Activated CD4-positive, alpha-beta T cell treated with anti-CD3 and anti-CD28 coated beads for 24 hours (primary cell): ENCODE measurements around the gene SSC5D.
"Not testable (repeated sequence)": the region's sequence is repeated elsewhere in the genome, so short reads cannot be mapped to it uniquely, and the experiment has no call there.

ENCODE experiments used
- DNase-seq, 2 donors: peaks; one replicate each; pipeline ENCODE4 v3.0.0-alpha.2; 2020; ENCODE audit warnings: low read depth in 2 of 2

The SSC5D gene

DNA sequence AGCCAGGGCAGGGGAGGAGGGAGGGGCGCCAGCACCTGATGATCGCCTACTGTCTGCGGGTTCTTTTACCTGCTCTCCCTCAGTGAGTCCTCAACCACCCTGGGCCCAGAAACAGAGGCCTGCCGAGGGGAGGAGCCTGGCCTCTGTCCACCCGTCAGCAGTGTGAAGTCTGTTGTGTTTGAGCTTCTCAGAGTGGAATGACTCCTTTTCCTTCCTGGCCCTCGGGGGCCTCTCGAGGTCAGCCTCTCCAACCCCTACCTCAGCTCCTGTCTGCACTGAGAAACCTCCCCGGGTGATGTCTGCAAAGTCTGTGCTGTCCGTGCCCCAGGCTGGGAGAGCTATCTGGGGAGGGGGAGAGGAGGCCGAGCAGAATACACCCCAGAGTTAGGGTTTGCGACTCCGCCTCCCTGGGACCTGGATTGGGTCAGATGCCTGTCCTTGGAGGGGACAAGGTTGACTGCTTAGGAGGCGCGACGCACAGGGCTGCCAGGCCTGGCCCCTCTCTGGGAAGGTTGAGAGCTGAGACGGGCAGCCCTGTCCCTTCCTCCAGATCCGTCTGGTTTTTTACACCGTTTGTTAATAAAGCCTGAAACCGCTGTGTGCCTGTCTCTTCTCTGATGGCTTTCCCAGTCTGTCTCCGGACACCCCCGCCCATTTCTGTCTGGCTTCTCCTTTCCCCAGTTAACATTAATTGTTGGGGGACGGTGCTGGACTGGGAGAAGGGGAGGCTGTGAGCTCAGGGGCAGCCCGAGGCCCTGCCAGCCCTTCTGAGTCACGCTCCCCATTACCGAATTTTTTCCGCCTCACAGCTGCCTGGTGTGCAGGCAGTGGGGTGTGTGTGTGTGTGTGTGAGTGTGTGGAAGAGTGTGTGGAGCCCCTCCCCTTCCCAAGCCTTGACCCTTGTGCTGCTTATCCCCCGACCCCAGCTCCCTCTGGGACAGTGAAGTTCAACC, 989 bp upstream of the SSC5D start:
- peak in 1 of 2 donors; percentile 54 for DNase-seq

- no peak for DNase-seq
Measured at GRCh38 chr19:55488986-55489710, 912 bp downstream of the SSC5D start.

DNA sequence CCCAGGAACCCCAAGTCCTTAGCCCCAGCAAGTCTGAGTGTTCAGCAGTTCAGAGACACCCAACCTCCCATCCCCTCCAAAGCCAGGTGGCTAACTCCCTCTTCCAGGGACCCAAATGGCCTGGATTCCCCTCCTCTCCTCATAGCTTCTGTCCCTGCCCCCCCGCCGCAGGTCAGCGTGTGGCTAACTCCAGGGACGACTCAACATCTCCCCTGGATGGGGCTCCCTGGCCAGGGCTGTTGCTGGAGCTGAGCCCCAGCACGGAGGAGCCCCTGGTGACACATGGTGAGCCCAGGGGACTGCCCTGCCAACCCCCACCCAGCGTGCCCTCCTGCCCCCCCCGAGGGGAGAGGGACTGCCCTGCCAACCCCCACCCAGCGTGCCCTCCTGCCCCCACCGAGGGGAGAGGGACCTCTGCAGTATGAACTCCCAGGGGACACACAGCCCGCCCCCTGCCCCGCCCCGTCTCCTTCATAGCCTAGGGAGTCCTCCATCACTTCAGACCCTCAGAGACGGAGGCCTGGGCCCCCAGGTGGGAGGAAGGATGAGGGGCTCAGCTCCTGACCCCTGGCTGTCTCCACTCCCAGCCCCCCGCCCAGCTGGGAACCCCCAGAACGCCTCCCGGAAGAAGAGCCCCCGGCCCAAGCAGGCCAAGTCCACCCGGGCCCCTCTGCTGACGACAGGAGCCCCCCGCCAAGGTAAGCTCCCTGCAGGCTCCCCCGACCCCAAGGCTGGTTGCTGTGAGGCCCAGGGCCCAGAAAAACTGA, 1.7 kb downstream of the SSC5D start:
- no peak for DNase-seq

DNA sequence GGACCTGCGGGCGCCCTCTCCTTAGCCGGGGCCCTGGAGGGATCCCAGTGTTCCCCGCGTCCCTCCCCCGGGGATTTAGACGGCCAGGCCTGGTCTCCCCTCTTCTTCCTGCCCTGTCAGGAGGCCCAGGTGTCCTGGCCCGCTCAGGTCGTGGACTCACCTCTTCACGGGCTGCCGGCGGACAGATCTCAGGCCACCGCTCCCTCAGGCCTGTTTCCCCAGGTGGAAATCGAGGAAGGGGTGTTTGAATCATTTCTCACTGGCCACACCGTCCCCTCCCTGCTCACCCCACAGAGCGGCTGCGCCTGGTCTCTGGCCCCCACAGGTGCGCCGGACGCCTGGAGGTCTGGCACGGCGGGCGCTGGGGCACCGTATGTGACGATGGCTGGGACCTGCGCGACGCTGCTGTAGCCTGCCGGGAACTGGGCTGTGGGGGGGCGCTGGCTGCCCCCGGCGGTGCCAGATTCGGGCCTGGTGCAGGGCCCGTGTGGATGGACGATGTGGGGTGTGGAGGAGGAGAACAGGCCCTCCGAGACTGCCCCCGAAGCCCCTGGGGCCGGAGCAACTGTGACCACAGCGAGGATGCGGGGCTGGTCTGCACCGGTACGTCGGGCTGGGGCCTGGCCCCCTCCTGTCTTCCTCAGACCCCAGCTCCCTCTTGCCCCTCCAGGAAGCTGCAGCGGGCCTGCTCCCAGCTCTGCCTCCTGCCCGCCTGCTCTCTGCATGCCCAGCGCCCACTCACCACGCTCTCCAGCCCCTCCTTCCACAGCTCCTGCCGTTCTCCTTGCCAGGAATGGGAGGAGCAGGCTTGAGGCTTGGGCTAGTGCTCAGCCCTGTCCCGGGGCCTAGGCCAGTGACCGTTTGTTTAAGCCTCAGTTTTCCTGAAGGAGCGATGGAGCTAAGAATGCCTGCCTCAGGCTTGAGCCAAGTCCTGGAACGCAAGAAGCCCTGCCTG, 2.5 kb downstream of the SSC5D start:
- DNase-seq, result no peak

DNA sequence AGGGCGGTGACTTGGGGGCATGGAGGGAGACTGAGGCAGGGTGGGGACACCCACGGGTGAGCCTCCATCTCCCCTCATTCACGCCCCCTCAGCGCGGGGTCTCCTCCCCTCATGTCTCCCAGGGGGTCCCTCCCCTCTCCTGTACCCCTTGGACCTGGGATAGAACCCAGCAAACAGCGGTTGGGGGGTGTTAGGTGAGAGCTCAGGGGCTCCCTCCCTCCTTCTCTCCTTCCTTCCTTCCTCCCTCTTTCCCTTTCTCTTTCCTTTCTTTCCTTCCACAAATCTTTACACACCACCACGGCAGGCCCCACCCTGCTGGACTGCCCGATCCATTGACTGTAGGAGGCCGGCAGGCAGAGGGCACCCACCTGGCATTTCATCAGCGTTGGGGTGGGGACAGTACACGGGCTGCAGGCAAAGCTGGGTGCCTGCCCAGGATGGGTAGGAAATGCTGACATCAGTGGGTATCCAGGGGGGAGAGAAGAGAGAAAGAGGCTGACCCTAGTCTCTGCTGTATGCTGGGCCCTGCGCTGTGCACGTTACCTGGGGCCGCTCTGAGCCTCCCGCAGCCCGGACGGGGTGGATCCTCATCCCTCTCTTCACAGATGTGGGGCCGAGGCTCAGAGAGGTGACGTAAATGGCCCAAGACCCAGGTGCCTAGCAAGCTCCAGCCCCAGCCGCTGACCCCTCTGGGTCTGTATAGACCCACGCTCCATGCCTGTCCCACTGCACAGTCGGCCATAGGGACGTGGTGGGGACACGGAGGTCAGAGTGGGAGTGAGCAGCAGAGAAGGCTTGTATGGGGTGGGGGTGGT, 3.5 kb downstream of the SSC5D start:
- DNase-seq, result no peak

DNA sequence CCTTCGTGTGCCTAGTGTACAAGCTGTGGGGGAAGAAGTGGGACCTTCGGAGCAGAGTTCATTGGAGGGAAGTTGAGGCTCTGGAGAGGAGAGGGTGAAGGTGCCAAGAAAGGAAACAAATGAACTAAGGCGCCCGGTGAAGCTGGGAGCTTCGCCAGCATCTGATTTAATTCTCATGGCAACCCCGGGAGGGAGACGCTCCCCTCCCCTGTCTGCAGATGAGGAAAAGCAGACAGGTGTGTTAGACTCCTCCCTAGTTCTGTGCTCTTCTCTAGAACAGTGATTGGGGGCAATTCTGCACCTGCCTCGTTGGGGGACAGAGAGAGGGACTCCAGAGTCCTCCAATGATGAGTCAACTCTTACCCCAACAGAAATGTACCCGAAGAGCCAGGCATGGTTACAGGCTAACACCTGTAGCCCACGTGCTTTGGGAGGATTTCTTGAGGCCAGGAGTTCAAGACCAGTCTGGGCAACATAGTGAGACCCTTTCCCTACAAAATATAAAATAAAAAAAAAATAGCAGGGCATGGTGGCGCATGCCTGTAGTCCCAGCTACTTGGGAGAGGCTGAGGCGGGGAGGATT, 4.2 kb downstream of the SSC5D start:
- no peak for DNase-seq

DNA sequence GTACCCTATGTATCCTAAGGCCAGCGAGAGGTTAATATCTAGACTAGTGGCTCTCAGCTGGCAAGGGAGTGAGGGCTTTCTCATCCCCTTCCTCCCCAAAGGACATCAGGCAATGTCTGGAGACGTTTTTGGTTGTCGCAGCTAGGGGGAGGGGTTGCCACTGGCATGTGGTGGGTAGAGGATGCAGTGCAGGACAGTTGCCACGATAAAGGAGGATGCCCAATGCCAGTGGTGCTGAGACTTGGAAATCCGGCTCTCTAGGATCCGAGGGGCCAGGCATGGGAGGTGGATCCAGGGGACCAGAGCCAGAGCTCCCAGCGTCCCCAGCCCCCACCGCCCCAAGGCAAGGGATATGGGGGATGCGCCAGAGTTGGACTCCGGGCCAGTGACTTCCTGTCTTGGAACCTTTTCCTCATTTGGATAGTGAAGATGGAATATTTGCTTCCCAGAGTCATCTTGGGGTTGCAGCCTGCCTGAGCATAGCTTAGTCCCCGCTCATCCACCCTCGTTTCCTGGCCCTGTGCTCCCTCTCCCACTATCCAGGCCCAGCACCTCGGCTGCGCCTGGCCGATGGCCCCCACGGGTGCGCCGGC, 4.9 kb downstream of the SSC5D start:
- no peak for DNase-seq

DNA sequence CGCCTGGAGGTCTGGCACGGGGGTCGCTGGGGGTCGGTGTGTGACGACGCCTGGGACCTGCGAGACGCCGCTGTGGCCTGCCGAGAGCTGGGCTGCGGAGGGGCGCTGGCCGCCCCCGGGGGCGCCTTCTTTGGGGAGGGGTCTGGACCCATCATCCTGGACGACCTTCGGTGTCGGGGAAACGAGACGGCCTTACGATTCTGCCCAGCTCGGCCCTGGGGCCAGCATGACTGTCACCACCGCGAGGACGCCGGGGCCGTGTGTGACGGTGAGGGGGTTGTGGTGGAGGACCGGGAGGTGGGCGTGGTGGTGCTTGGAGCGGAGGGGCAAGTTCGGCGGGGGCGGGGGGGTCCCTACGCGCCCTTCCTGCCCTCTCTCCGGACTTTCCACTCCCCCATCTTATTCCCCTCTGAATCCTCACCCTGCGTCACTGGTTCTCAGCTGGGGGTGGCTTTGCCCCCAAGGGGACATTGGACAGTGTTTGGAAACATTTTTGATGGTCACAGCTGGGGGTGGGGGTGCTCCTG, 5.5 kb downstream of the SSC5D start:
- no peak for DNase-seq

DNA sequence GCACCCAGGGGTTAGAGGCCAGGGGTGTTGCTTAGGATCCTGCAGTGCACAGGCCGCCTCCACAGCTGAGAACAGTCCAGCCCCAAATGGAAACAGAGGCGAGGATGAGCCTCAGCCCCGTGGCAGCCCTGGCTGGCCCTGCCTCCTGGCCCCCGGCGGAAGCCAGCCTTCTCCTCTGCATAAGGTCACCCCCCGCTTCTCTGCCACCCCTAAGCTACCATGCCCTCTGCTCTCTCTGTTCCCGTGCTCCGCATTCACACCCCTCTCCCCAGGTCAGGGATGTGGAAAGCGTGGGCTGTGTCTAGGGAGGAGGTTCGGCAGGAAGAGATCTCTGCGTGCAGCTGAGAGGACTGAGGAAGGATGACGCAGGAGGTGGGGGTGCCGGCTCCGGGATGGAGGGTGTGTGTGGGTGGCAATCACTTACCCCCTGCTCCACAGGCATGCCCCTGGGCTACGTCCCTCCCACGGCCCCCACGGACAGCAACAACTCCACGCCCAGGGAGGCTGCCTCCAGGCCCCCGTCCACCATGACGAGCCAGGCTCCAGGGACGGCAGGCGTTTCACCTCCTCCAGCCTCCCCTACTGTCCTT, 6.0 kb downstream of the SSC5D start:
- DNase-seq, result no peak

DNA sequence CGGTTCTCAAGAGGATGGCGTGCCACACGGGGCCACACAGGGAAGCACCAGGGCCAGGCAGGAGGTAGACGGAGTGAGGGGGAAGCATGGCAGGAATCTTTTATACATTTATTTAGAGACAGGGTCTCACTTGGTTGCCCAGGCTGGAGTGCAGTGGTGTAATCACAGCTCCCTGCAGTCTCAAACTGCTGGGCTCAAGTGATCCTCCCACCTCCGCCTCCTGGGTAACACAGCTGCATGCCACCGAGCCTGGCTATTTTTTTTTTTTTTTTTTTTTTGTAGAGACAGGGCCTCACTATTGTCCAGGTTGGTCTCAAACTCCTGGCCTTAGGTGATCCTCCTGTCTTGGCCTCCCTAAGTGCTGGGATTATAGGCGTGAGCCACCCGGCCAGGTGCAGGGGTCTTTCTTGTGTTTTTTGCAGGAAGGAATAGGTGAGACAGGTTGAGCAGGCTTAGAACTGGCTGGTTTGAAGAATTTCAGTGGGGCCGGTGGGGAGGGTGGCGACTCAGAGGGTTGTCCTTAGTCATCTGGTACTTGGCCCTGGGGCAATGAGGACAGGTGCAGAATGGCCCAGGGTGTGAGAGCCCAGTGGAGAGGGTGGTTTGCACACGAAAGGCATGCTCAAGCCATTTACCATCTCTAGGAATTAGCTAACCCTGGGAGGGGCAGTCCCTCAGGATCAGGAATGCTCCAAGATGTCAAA, 7.6 kb downstream of the SSC5D start:
- DNase-seq, result no peak

GRCh38 chr19:55496820-55497219, 8.6 kb downstream of the SSC5D start:
- DNase-seq, result not testable (repeated sequence)

GRCh38 chr19:55497763-55498162, 9.5 kb downstream of the SSC5D start:
- DNase-seq, result no peak

DNA sequence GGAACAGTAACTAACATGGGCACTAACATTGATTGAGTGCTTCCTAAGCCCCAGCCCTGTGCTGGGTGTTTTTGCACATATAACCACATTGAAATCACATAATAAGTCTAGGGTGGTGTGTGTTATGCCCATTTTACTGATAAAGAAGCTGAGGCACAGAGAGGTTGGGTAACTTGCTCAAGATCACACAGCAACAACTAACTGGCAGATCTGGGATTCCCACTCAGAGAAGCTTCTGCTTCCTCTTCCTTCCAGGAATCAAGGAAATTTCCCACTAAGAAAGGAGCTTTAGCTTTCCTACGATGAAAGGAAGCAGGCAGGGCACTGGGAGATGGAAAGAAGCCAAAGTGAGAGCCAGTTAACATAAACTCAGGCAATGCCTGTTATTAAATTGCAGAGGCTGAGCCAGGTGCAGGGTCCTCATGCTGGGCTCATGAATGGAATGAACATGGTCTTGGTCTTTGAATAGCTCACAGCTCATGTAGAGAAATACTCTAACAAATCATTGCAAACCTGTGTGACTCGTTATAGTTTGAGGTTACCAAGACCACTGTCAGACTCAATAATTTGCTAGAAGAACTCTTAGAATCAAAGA, 10.1 kb downstream of the SSC5D start:
- DNase-seq, result no peak

DNA sequence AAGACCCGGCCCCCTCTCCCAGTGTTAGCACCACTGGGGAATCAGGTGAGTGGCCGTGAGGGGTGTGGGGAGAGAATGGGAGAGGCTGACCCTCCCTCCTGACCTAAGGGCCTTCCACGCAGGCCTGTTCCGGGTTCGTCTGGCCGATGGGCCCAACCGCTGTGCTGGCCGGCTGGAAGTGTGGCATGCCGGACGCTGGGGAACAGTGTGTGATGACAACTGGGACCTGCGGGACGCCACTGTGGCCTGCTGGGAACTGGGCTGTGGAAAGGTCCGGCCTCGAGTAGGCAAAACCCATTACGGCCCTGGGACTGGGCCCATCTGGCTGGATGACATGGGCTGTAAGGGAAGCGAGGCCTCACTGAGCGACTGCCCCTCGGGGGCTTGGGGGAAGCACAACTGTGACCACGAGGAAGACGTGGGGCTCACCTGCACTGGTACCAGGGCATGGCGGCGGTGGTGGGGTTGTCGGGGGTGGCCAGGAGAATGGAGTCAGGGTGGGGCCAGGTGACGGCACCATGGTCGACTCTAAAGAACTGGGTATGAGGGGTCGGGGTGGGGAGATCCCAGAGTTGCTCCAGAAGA, 12.2 kb downstream of the SSC5D start:
- no peak for DNase-seq

- no peak for DNase-seq
Measured at GRCh38 chr19:55502197-55502952, 14.1 kb downstream of the SSC5D start.

- no peak for DNase-seq
Measured at GRCh38 chr19:55503157-55503501, 14.9 kb downstream of the SSC5D start.
